Activated naive CD8-positive, alpha-beta T cell treated with anti-CD3 and anti-CD28 coated beads for 36 hours (primary cell): ENCODE results near the gene SH2D3C. TPM values are rescaled to one million over a fixed set of nuclear protein-coding genes. Genes with fewer than 3 reads are reported as not detected.

Source experiments
- DNase-seq: peaks from one replicate; pipeline ENCODE4 v3.0.0; 2021
- H3K27ac Mint-ChIP-seq: one replicate; pipeline ENCODE4 v1.8.0; 2022; ENCODE audit warnings: mild to moderate bottlenecking, moderate library complexity, mixed read lengths
- H3K27me3 Mint-ChIP-seq: one replicate; pipeline ENCODE4 v1.8.0; 2022; ENCODE audit warnings: mild to moderate bottlenecking, mixed read lengths
- H3K36me3 Mint-ChIP-seq: one replicate; pipeline ENCODE4 v1.8.0; 2021; ENCODE audit warnings: mild to moderate bottlenecking, mixed read lengths
- H3K4me1 Mint-ChIP-seq: one replicate; pipeline ENCODE4 v1.8.0; 2021; ENCODE audit warnings: mixed read lengths
- H3K4me3 Mint-ChIP-seq: one replicate; pipeline ENCODE4 v1.8.0; 2022; ENCODE audit warnings: mild to moderate bottlenecking, moderate library complexity, mixed read lengths
- H3K9me3 Mint-ChIP-seq: one replicate; pipeline ENCODE4 v1.8.0; 2022; ENCODE audit warnings: mixed read lengths
- total RNA-seq, 2 experiments: library from RNA; stranded (reverse); gene quantifications; one replicate each; pipeline ENCODE4 v1.2.3, GENCODE V29; 2021

The SH2D3C gene
- total RNA-seq, 2 experiments from 2014 or later = 20.4 to 21.5 TPM

- H3K27ac Mint-ChIP-seq = peak overlapping the region; percentile 72
- DNase-seq = no peak
- H3K9me3 Mint-ChIP-seq = no peaks in the 10 kb centered on the region
- H3K4me3 Mint-ChIP-seq = no peak overlapping the region
- H3K36me3 Mint-ChIP-seq = peaks cover 4% of the 10 kb centered on the region
- H3K4me1 Mint-ChIP-seq = peaks cover 22% of the 10 kb centered on the region
- no peaks in the 10 kb centered on the region for H3K27me3 Mint-ChIP-seq
Observed at GRCh38 chr9:127796225-127796813, 17.9 kb upstream of the SH2D3C start.

GRCh38 chr9:127794001-127794791 is 15.7 kb upstream of the SH2D3C start:
- no peak overlapping the region for H3K4me3 Mint-ChIP-seq
- H3K27ac Mint-ChIP-seq = no peak overlapping the region

GRCh38 chr9:127793093-127793708 is 14.7 kb upstream of the SH2D3C start:
- no peak for DNase-seq

More at GRCh38 chr9:127794001-127794791, 15.7 kb upstream of the SH2D3C start:
- Mint-ChIP-seq H3K36me3 (peaks cover 18% of the 10 kb centered on the region), H3K4me1 (peaks cover 30% of the 10 kb centered on the region), H3K9me3 (no peaks in the 10 kb centered on the region), H3K27me3 (no peaks in the 10 kb centered on the region)
- no peak for DNase-seq

GRCh38 chr9:127792417-127793031 is 14.1 kb upstream of the SH2D3C start:
- Mint-ChIP-seq H3K36me3 (peaks cover 26% of the 10 kb centered on the region), H3K4me3 (no peak overlapping the region), H3K27ac (peak overlapping the region; percentile 54), H3K9me3 (no peaks in the 10 kb centered on the region), H3K27me3 (no peaks in the 10 kb centered on the region), H3K4me1 (peaks cover 39% of the 10 kb centered on the region)
- DNase-seq = no peak

More at GRCh38 chr9:127793093-127793708, 14.7 kb upstream of the SH2D3C start:
- Mint-ChIP-seq H3K27me3 (no peaks in the 10 kb centered on the region), H3K9me3 (no peaks in the 10 kb centered on the region), H3K4me3 (no peak overlapping the region), H3K4me1 (peaks cover 38% of the 10 kb centered on the region), H3K36me3 (peaks cover 22% of the 10 kb centered on the region), H3K27ac (peak overlapping the region; percentile 50)

- Mint-ChIP-seq H3K4me3 (no peak overlapping the region), H3K9me3 (no peaks in the 10 kb centered on the region), H3K36me3 (peaks cover 39% of the 10 kb centered on the region), H3K4me1 (peaks cover 35% of the 10 kb centered on the region), H3K27me3 (no peaks in the 10 kb centered on the region), H3K27ac (peak overlapping the region; percentile 48)
- DNase-seq = no peak
Observed at GRCh38 chr9:127791085-127791484, 12.6 kb upstream of the SH2D3C start.

GRCh38 chr9:127790094-127790855 is 11.8 kb upstream of the SH2D3C start:
- Mint-ChIP-seq H3K27ac (peak overlapping the region; percentile 47), H3K4me3 (no peak overlapping the region), H3K36me3 (peaks cover 39% of the 10 kb centered on the region), H3K9me3 (no peaks in the 10 kb centered on the region), H3K4me1 (peaks cover 32% of the 10 kb centered on the region), H3K27me3 (no peaks in the 10 kb centered on the region)
- no peak for DNase-seq

- no peaks in the 10 kb centered on the region for H3K9me3 Mint-ChIP-seq
- H3K36me3 Mint-ChIP-seq = peaks cover 39% of the 10 kb centered on the region
- H3K27me3 Mint-ChIP-seq = no peaks in the 10 kb centered on the region
- H3K4me1 Mint-ChIP-seq = peaks cover 39% of the 10 kb centered on the region
- DNase-seq = no peak
- H3K4me3 Mint-ChIP-seq = no peak overlapping the region
- H3K27ac Mint-ChIP-seq = peak overlapping the region; percentile 69
Observed at GRCh38 chr9:127789179-127789578, 10.7 kb upstream of the SH2D3C start.

- DNase-seq = peak; percentile 75
- Mint-ChIP-seq H3K36me3 (peaks cover 39% of the 10 kb centered on the region), H3K4me1 (peaks cover 46% of the 10 kb centered on the region), H3K4me3 (peak overlapping the region; percentile 10), H3K27me3 (no peaks in the 10 kb centered on the region), H3K27ac (peak overlapping the region; percentile 69), H3K9me3 (no peaks in the 10 kb centered on the region)
Observed at GRCh38 chr9:127788337-127789011, 10.0 kb upstream of the SH2D3C start.

GRCh38 chr9:127786773-127787104 is 8.3 kb upstream of the SH2D3C start:
- Mint-ChIP-seq H3K4me1 (peaks cover 60% of the 10 kb centered on the region), H3K27ac (peak overlapping the region; percentile 88), H3K36me3 (peaks cover 37% of the 10 kb centered on the region), H3K27me3 (no peaks in the 10 kb centered on the region), H3K4me3 (peak overlapping the region; percentile 97), H3K9me3 (no peaks in the 10 kb centered on the region)
- no peak for DNase-seq

- H3K36me3 Mint-ChIP-seq = peaks cover 33% of the 10 kb centered on the region
- H3K27me3 Mint-ChIP-seq = no peaks in the 10 kb centered on the region
Observed at GRCh38 chr9:127785933-127786772, 7.7 kb upstream of the SH2D3C start, which contains the start of gene CDK9. Gene CDK9 (plus strand): TSS chr9:127786034. CDS start chr9:127786149, 115 bp downstream.

GRCh38 chr9:127785023-127785932 is 6.8 kb upstream of the SH2D3C start:
- H3K36me3 Mint-ChIP-seq = peaks cover 30% of the 10 kb centered on the region
- H3K9me3 Mint-ChIP-seq = no peaks in the 10 kb centered on the region
- H3K4me1 Mint-ChIP-seq = peaks cover 62% of the 10 kb centered on the region
- no peaks in the 10 kb centered on the region for H3K27me3 Mint-ChIP-seq
- peak overlapping the region; percentile 97 for H3K4me3 Mint-ChIP-seq
- H3K27ac Mint-ChIP-seq = peak overlapping the region; percentile 95
- peak; percentile 90 for DNase-seq

More at GRCh38 chr9:127785933-127786772, 7.7 kb upstream of the SH2D3C start, which contains the start of gene CDK9:
- H3K27ac Mint-ChIP-seq = peak within 1 kb of the TSS; percentile 95
- peak; percentile 98 for DNase-seq
- peaks cover 63% of the 10 kb centered on the region for H3K4me1 Mint-ChIP-seq
- H3K4me3 Mint-ChIP-seq = peak within 1 kb of the TSS; percentile 97
- no peaks in the 10 kb centered on the region for H3K9me3 Mint-ChIP-seq

GRCh38 chr9:127783111-127784008 is 4.9 kb upstream of the SH2D3C start:
- Mint-ChIP-seq H3K27ac (peak overlapping the region; percentile 95), H3K27me3 (no peaks in the 10 kb centered on the region), H3K4me3 (peak overlapping the region; percentile 74), H3K4me1 (peaks cover 62% of the 10 kb centered on the region), H3K9me3 (no peaks in the 10 kb centered on the region), H3K36me3 (peaks cover 18% of the 10 kb centered on the region)
- peak; percentile 82 for DNase-seq
